Neural crest cell (in vitro differentiated cells): ENCODE measurements around the gene LRRC73. TPM values are rescaled to one million over a fixed set of nuclear protein-coding genes. Genes with fewer than 3 reads are reported as not detected.
"Not testable (repeated sequence)": the region's sequence is repeated elsewhere in the genome, so short reads cannot be mapped to it uniquely, and the experiment has no call there.

Source experiments
- DNase-seq: peaks from one replicate; pipeline ENCODE4 v3.0.0; 2021; ENCODE audit warnings: low read depth, mixed read lengths, low spot score
- H3K27ac Mint-ChIP-seq: one replicate; pipeline ENCODE4 v1.8.0; 2021; ENCODE audit warnings: mild to moderate bottlenecking, mixed read lengths; ENCODE audit not compliant: unreplicated experiment
- H3K27me3 Mint-ChIP-seq: 2 replicates; pipeline ENCODE4 v1.8.0; 2021; ENCODE audit warnings: low read depth, mild to moderate bottlenecking, mixed read lengths
- H3K36me3 Mint-ChIP-seq: 2 replicates; pipeline ENCODE4 v1.8.0; 2021; ENCODE audit warnings: low read depth, mild to moderate bottlenecking, mixed read lengths
- H3K4me1 Mint-ChIP-seq: 2 replicates; pipeline ENCODE4 v1.8.0; 2021; ENCODE audit warnings: mixed read lengths
- H3K4me3 Mint-ChIP-seq: one replicate; pipeline ENCODE4 v1.8.0; 2021; ENCODE audit warnings: mild to moderate bottlenecking, mixed read lengths
- H3K9me3 Mint-ChIP-seq: 2 replicates; pipeline ENCODE4 v1.8.0; 2021; ENCODE audit warnings: mixed read lengths
- long read RNA-seq: library from polyadenylated mRNA; unstranded; transcript quantifications from one replicate; pipeline ENCODE4 v2.0.0, GENCODE V29; 2020
- total RNA-seq: library from RNA; stranded (reverse); gene quantifications from 2 replicates; pipeline ENCODE4 v1.2.1, GENCODE V29; 2021
- TF ChIP-seq, protein P1 (sequence below): fragments of 200-600 bp; sonication (generic); conservative IDR thresholded peaks from 2 replicates; pipeline ENCODE4 v1.5.0; 2021; ENCODE audit warnings: antibody characterized with exemption, mild to moderate bottlenecking

The LRRC73 gene, protein sequence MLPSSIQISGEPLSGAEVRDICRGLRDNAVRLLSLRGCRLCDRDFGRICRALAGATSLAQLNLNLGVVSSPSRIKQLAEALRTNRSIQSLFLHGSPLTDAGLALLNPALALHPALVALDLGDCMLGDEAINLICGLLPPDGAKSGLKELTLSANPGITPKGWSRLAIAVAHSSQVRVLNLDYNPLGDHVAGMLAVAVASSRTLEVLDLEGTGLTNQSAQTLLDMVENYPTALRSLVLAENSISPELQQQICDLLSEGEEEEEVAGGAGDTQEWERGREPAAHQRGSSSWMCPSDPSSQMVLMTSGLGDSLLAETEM
- total RNA-seq: 2.1 and 2.7 TPM in 2 replicates
- long read RNA-seq: 0 reads

DNA sequence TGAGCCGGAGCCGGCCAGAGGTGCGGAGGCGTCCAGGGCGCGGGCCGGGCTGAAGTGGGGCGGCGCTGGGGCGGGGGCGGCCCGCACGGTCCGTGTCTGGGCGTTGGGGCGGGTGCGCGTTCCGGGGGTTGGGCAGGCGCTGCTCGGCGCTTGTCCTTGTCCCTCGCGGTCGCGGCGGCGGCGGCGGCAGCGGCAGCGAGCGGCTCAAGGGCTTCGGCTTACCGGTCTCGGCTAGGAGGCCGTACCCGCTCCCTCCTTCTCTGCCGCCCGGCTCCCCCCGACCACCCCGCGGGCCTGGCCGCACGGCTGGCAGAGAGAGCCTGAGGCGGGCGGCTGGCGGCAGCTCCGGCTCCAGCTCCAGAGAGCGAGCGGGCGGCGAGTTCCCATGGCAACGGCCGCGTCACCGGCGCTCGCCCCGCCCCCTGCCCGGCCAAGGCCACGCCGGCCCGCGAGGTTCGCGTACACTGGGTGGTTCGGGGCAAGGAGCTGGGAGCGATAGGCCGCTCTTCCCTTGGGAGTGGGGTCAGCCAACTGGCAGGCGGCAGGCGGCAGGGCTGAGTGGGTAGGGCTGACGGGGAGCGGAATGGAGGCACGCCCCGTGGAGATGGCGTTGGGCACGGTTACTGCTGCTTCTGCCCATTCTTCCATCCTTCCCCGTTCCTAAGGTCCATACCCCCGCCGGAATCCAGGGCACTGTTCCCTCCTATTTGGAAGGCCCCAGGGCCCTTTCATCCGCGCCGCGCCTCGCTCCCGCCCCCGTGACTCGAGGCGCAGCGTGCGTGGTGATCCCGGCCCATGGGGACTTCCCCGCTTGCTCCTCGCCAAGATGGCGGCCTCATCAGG is at the start of gene LRRC73:
LRRC73 (minus strand) TSS at position 363 of the 843 bp plus-strand sequence. CDS start 561 bp downstream, outside the sequence.
- Mint-ChIP-seq H3K4me1 (peaks cover 22% of the 10 kb centered on the region), H3K4me3 (peak within 1 kb of the TSS; percentile 88), H3K27me3 (peaks cover 14% of the 10 kb centered on the region), H3K36me3 (peaks cover 4% of the 10 kb centered on the region), H3K27ac (peak within 1 kb of the TSS; percentile 67), H3K9me3 (no peaks in the 10 kb centered on the region)
- TF ChIP-seq, protein P1, sequence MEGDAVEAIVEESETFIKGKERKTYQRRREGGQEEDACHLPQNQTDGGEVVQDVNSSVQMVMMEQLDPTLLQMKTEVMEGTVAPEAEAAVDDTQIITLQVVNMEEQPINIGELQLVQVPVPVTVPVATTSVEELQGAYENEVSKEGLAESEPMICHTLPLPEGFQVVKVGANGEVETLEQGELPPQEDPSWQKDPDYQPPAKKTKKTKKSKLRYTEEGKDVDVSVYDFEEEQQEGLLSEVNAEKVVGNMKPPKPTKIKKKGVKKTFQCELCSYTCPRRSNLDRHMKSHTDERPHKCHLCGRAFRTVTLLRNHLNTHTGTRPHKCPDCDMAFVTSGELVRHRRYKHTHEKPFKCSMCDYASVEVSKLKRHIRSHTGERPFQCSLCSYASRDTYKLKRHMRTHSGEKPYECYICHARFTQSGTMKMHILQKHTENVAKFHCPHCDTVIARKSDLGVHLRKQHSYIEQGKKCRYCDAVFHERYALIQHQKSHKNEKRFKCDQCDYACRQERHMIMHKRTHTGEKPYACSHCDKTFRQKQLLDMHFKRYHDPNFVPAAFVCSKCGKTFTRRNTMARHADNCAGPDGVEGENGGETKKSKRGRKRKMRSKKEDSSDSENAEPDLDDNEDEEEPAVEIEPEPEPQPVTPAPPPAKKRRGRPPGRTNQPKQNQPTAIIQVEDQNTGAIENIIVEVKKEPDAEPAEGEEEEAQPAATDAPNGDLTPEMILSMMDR: no peak
- peak; percentile 81 for DNase-seq

DNA sequence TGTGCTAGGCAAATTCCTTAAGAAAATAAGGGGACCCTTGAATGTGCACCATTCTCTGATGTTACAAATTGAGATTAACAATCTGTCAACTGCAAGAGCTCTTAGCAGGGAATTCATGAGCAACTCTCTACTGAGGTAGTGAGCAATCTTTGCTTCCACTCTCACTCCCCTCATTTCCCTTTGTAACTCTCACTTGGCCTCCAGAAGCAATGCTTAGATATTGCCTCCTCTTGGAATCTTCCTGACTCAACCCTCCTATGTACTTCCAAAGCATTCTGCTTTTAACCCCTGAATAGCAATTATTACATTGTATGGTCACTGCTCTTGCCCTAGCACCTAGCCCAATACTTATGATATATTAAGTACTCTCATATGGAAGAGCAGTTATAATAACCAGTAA is 49.2 kb upstream of the LRRC73 start:
- Mint-ChIP-seq H3K27ac (no peak overlapping the region), H3K4me1 (no peaks in the 10 kb centered on the region), H3K4me3 (no peak overlapping the region), H3K36me3 (peaks cover 4% of the 10 kb centered on the region), H3K27me3 (no peaks in the 10 kb centered on the region), H3K9me3 (no peaks in the 10 kb centered on the region)
- no peak for DNase-seq
- TF ChIP-seq, protein P1: no peak

DNA sequence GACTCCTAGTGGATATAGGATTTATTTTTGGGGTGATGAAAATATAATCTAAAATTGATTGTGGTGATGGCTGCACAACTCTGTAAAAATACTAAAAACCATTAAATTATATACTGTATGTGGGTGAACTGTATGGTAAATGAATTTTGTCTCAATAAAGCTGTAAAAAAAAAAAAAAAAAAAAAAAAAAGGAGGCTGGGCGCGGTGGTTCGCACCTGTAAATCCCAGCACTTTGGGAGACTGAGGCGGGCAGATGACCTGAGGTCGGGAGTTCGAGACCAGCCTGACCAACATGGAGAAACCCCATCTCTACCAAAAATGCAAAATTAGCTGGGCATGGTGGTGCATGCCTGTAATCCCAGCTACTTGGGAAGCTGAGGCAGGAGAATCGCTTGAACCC is 47.5 kb upstream of the LRRC73 start:
- not testable (repeated sequence) for H3K9me3 Mint-ChIP-seq, DNase-seq, H3K27ac Mint-ChIP-seq, H3K4me3 Mint-ChIP-seq, H3K27me3 Mint-ChIP-seq, H3K36me3 Mint-ChIP-seq, H3K4me1 Mint-ChIP-seq

DNA sequence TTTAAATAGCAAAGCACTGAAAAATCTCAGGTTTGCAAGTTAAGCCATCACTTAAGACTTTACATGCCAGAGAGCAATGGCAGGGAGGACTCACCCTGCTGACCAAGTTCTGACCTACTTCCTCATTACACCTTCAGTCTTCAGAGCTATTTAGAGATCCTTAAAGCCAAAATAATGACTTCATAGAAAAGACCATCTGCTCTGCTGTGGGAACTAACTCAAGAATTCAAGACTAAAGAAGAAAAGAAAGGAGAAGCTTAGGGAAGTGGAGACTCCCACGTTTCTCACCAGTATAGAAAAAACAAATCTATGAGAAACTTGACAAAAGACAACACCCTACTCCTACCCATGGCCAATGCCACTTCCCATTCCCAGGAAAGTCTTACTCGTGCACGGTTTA is 37.1 kb upstream of the LRRC73 start:
- H3K36me3 Mint-ChIP-seq: peaks cover 11% of the 10 kb centered on the region
- H3K4me3 Mint-ChIP-seq: no peak overlapping the region
- no peaks in the 10 kb centered on the region for H3K4me1 Mint-ChIP-seq
- no peaks in the 10 kb centered on the region for H3K27me3 Mint-ChIP-seq
- TF ChIP-seq, protein P1: no peak
- no peaks in the 10 kb centered on the region for H3K9me3 Mint-ChIP-seq
- no peak overlapping the region for H3K27ac Mint-ChIP-seq
- DNase-seq: no peak

DNA sequence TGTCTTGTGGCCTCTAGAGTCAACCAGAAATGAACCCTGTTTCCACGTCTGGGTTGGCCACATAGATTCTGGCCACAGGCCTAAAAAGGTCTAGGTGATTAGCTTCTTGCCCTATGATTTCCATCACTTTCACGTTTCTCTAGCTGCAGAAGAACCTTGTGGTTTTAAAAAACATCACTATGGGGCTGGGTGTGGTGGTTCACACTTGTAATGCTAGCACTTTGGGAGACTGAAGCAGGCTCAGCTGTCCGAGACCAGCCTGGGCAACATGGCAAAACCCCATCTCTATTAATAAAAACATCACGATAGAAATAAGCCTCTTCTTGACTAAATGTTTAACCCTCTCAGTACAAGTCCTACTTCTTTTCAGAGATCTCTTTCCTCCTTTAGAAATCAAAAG is 34.3 kb upstream of the LRRC73 start:
- Mint-ChIP-seq H3K4me1 (no peaks in the 10 kb centered on the region), H3K27ac (no peak overlapping the region), H3K9me3 (no peaks in the 10 kb centered on the region), H3K4me3 (no peak overlapping the region), H3K27me3 (no peaks in the 10 kb centered on the region), H3K36me3 (peaks cover 16% of the 10 kb centered on the region)
- DNase-seq: no peak
- TF ChIP-seq, protein P1: no peak
